Panc1 (cell line): ENCODE measurements around the gene ZNF442.
"Not testable (repeated sequence)": the region's sequence is repeated elsewhere in the genome, so short reads cannot be mapped to it uniquely, and the experiment has no call there.

Experiments used
- CTCF ChIP-seq: fragments of 450-650 bp; IDR thresholded peaks from 2 replicates; pipeline ENCODE4 v1.5.1; 2017; ENCODE audit warnings: mild to moderate bottlenecking
- POLR2AphosphoS5 ChIP-seq: IDR thresholded peaks from 2 replicates; pipeline ENCODE4 v1.6.1; 2012; ENCODE audit warnings: mild to moderate bottlenecking, low read depth, low read length, moderate library complexity
- SIN3A ChIP-seq: IDR thresholded peaks from 2 replicates; pipeline ENCODE4 v1.6.1; 2012; ENCODE audit warnings: low read depth, mild to moderate bottlenecking, low read length, moderate library complexity, borderline replicate concordance; ENCODE audit not compliant: insufficient read depth

- TF ChIP-seq POLR2AphosphoS5, CTCF, SIN3A: not testable (repeated sequence)
Observed at GRCh38 chr19:12362236-12362635, 3.2 kb downstream of the ZNF442 start.
